ENCODE results near the gene ZNF546.

ZNF546 gene

GRCh38 chr19:39963898-39964297, 33.0 kb upstream of the ZNF546 start:
- H3K36me3 ChIP-seq, result no peaks in the 10 kb centered on the region
- no peak overlapping the region for H3K27ac ChIP-seq
- no peak for TF ChIP-seq CTCF (IDR thresholded peaks at IDR 0.05; ENCODE audit: low read depth, low read length)
- no peak overlapping the region for H3K4me3 ChIP-seq (ENCODE audit: low read depth, low read length)
- no peaks in the 10 kb centered on the region for H3K9me3 ChIP-seq (ENCODE audit: severe bottlenecking)
- peaks cover 10% of the 10 kb centered on the region for H3K27me3 ChIP-seq (ENCODE audit: insufficient read depth, low read depth, severe bottlenecking)
- no peak for DNase-seq

- no peak for DNase-seq
- Histone ChIP-seq H3K27ac (no peak overlapping the region), H3K36me3 (no peaks in the 10 kb centered on the region), H3K27me3 (ENCODE audit: insufficient read depth, low read depth, severe bottlenecking) (peaks cover 3% of the 10 kb centered on the region), H3K9me3 (ENCODE audit: severe bottlenecking) (no peaks in the 10 kb centered on the region), H3K4me3 (ENCODE audit: low read depth, low read length) (no peak overlapping the region)
- TF ChIP-seq CTCF (IDR thresholded peaks at IDR 0.05; ENCODE audit: low read depth, low read length), result no peak
Measured at GRCh38 chr19:39966617-39967016, 30.2 kb upstream of the ZNF546 start.

GRCh38 chr19:39967561-39967960, 29.3 kb upstream of the ZNF546 start:
- Histone ChIP-seq H3K27me3 (ENCODE audit: insufficient read depth, low read depth, severe bottlenecking) (no peaks in the 10 kb centered on the region), H3K36me3 (peaks cover 6% of the 10 kb centered on the region), H3K4me3 (ENCODE audit: low read depth, low read length) (no peak overlapping the region), H3K27ac (no peak overlapping the region), H3K9me3 (ENCODE audit: severe bottlenecking) (no peaks in the 10 kb centered on the region)
- DNase-seq, result no peak
- no peak for TF ChIP-seq CTCF (IDR thresholded peaks at IDR 0.05; ENCODE audit: low read depth, low read length)

GRCh38 chr19:39968789-39969188, 28.1 kb upstream of the ZNF546 start:
- Histone ChIP-seq H3K9me3 (ENCODE audit: severe bottlenecking) (no peaks in the 10 kb centered on the region), H3K27me3 (ENCODE audit: insufficient read depth, low read depth, severe bottlenecking) (no peaks in the 10 kb centered on the region), H3K27ac (no peak overlapping the region), H3K36me3 (peaks cover 16% of the 10 kb centered on the region), H3K4me3 (ENCODE audit: low read depth, low read length) (no peak overlapping the region)
- TF ChIP-seq CTCF (IDR thresholded peaks at IDR 0.05; ENCODE audit: low read depth, low read length), result no peak
- DNase-seq, result no peak

GRCh38 chr19:39969266-39969665, 27.6 kb upstream of the ZNF546 start:
- H3K27ac ChIP-seq, result no peak overlapping the region
- H3K36me3 ChIP-seq, result peaks cover 21% of the 10 kb centered on the region
- H3K27me3 ChIP-seq (ENCODE audit: insufficient read depth, low read depth, severe bottlenecking), result no peaks in the 10 kb centered on the region
- H3K4me3 ChIP-seq (ENCODE audit: low read depth, low read length), result no peak overlapping the region
- no peaks in the 10 kb centered on the region for H3K9me3 ChIP-seq (ENCODE audit: severe bottlenecking)
- no peak for DNase-seq
- no peak for TF ChIP-seq CTCF (IDR thresholded peaks at IDR 0.05; ENCODE audit: low read depth, low read length)

GRCh38 chr19:39969681-39970424, 27.0 kb upstream of the ZNF546 start:
- H3K4me3 ChIP-seq (ENCODE audit: low read depth, low read length), result peak overlapping the region; percentile 62
- no peak for TF ChIP-seq CTCF (IDR thresholded peaks at IDR 0.05; ENCODE audit: low read depth, low read length)
- H3K9me3 ChIP-seq (ENCODE audit: severe bottlenecking), result no peaks in the 10 kb centered on the region
- H3K27me3 ChIP-seq (ENCODE audit: insufficient read depth, low read depth, severe bottlenecking), result no peaks in the 10 kb centered on the region
- H3K36me3 ChIP-seq, result peaks cover 27% of the 10 kb centered on the region
- no peak for DNase-seq
- peak overlapping the region; percentile 78 for H3K27ac ChIP-seq

All from WERI-Rb-1 (cell line).